HEK293 (cell line): ENCODE data around the gene SELENOF.

ENCODE experiments used
- GLIS2 ChIP-seq: fragments of 450-650 bp; formaldehyde crosslinking; IDR thresholded peaks from 2 replicates; pipeline ENCODE4 v1.5.1; 2016; ENCODE audit warnings: missing biosample characterization, missing genetic modification characterization
- MZF1 ChIP-seq: fragments of 450-650 bp; formaldehyde crosslinking; IDR thresholded peaks from 2 replicates; pipeline ENCODE4 v1.5.1; 2017; ENCODE audit warnings: missing biosample characterization, missing genetic modification characterization, borderline replicate concordance
- SP2 ChIP-seq: fragments of 450-650 bp; formaldehyde crosslinking; IDR thresholded peaks from 2 replicates; pipeline ENCODE4 v1.5.1; 2016; ENCODE audit warnings: missing biosample characterization, missing genetic modification characterization
- WT1 ChIP-seq: fragments of 450-650 bp; formaldehyde crosslinking; IDR thresholded peaks from 2 replicates; pipeline ENCODE4 v1.5.1; 2016; ENCODE audit warnings: missing biosample characterization, missing genetic modification characterization
- ZNF114 ChIP-seq: fragments of 450-650 bp; formaldehyde crosslinking; IDR thresholded peaks from 2 replicates; pipeline ENCODE4 v1.5.0; 2017; ENCODE audit warnings: missing biosample characterization, missing genetic modification characterization
- ZNF140 ChIP-seq: fragments of 450-650 bp; formaldehyde crosslinking; IDR thresholded peaks from 2 replicates; pipeline ENCODE4 v1.5.1; 2016; ENCODE audit warnings: missing biosample characterization, missing genetic modification characterization
- ZNF169 ChIP-seq: fragments of 450-650 bp; formaldehyde crosslinking; IDR thresholded peaks from 2 replicates; pipeline ENCODE4 v1.5.1; 2016; ENCODE audit warnings: missing biosample characterization, missing genetic modification characterization
- ZNF24 ChIP-seq: fragments of 450-650 bp; formaldehyde crosslinking; IDR thresholded peaks from 2 replicates; pipeline ENCODE4 v1.5.1; 2016; ENCODE audit warnings: missing biosample characterization, missing genetic modification characterization
- ZNF660 ChIP-seq: fragments of 450-650 bp; IDR thresholded peaks from 2 replicates; pipeline ENCODE4 v1.5.1; 2018; ENCODE audit warnings: missing biosample characterization, mild to moderate bottlenecking, missing genetic modification characterization
- TF ChIP-seq, protein P1 (sequence below): fragments of 450-650 bp; formaldehyde crosslinking; IDR thresholded peaks from 2 replicates; pipeline ENCODE4 v1.5.1; 2016; ENCODE audit warnings: missing biosample characterization, missing genetic modification characterization
- TF ChIP-seq, protein P2 (sequence below): fragments of 450-650 bp; formaldehyde crosslinking; IDR thresholded peaks from 2 replicates; pipeline ENCODE4 v1.5.1; 2016; ENCODE audit warnings: missing biosample characterization, missing genetic modification characterization
- TF ChIP-seq, protein P3 (sequence below): fragments of 450-650 bp; formaldehyde crosslinking; IDR thresholded peaks from 2 replicates; pipeline ENCODE4 v1.5.1; 2016; ENCODE audit warnings: missing biosample characterization, missing genetic modification characterization

GRCh38 chr1:86951430-86951829 is 37.5 kb upstream of the SELENOF start:
- TF ChIP-seq SP2 (tag by site-specific recombination) (no peak), GLIS2 (tag by site-specific recombination) (no peak), ZNF140 (tag by site-specific recombination) (no peak), ZNF169 (tag by site-specific recombination) (no peak), MZF1 (no peak), WT1 (tag by site-specific recombination) (no peak), ZNF114 (tag by site-specific recombination) (no peak), ZNF660 (no peak), ZNF24 (tag by site-specific recombination) (no peak)
- TF ChIP-seq, protein P1, sequence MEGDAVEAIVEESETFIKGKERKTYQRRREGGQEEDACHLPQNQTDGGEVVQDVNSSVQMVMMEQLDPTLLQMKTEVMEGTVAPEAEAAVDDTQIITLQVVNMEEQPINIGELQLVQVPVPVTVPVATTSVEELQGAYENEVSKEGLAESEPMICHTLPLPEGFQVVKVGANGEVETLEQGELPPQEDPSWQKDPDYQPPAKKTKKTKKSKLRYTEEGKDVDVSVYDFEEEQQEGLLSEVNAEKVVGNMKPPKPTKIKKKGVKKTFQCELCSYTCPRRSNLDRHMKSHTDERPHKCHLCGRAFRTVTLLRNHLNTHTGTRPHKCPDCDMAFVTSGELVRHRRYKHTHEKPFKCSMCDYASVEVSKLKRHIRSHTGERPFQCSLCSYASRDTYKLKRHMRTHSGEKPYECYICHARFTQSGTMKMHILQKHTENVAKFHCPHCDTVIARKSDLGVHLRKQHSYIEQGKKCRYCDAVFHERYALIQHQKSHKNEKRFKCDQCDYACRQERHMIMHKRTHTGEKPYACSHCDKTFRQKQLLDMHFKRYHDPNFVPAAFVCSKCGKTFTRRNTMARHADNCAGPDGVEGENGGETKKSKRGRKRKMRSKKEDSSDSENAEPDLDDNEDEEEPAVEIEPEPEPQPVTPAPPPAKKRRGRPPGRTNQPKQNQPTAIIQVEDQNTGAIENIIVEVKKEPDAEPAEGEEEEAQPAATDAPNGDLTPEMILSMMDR (tag by site-specific recombination), result no peak
- TF ChIP-seq, protein P2, sequence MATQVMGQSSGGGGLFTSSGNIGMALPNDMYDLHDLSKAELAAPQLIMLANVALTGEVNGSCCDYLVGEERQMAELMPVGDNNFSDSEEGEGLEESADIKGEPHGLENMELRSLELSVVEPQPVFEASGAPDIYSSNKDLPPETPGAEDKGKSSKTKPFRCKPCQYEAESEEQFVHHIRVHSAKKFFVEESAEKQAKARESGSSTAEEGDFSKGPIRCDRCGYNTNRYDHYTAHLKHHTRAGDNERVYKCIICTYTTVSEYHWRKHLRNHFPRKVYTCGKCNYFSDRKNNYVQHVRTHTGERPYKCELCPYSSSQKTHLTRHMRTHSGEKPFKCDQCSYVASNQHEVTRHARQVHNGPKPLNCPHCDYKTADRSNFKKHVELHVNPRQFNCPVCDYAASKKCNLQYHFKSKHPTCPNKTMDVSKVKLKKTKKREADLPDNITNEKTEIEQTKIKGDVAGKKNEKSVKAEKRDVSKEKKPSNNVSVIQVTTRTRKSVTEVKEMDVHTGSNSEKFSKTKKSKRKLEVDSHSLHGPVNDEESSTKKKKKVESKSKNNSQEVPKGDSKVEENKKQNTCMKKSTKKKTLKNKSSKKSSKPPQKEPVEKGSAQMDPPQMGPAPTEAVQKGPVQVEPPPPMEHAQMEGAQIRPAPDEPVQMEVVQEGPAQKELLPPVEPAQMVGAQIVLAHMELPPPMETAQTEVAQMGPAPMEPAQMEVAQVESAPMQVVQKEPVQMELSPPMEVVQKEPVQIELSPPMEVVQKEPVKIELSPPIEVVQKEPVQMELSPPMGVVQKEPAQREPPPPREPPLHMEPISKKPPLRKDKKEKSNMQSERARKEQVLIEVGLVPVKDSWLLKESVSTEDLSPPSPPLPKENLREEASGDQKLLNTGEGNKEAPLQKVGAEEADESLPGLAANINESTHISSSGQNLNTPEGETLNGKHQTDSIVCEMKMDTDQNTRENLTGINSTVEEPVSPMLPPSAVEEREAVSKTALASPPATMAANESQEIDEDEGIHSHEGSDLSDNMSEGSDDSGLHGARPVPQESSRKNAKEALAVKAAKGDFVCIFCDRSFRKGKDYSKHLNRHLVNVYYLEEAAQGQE (tag by site-specific recombination), result no peak
- TF ChIP-seq, protein P3, sequence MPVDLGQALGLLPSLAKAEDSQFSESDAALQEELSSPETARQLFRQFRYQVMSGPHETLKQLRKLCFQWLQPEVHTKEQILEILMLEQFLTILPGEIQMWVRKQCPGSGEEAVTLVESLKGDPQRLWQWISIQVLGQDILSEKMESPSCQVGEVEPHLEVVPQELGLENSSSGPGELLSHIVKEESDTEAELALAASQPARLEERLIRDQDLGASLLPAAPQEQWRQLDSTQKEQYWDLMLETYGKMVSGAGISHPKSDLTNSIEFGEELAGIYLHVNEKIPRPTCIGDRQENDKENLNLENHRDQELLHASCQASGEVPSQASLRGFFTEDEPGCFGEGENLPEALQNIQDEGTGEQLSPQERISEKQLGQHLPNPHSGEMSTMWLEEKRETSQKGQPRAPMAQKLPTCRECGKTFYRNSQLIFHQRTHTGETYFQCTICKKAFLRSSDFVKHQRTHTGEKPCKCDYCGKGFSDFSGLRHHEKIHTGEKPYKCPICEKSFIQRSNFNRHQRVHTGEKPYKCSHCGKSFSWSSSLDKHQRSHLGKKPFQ (tag by site-specific recombination), result no peak
